C4-2B (cell line): ENCODE results near the gene GOLPH3.

ENCODE experiments used
- H3K27ac ChIP-seq: fragments of 450-650 bp; 2 replicates; pipeline ENCODE4 v1.5.1; 2017
- CTCF ChIP-seq: fragments of 450-650 bp; conservative IDR thresholded peaks from 2 replicates; pipeline ENCODE4 v1.5.1; 2017; ENCODE audit warnings: mild to moderate bottlenecking
- ZFX ChIP-seq: fragments of 450-650 bp; IDR thresholded peaks from 2 replicates; pipeline ENCODE4 v1.6.1; 2017

The GOLPH3 gene

GRCh38 chr5:32165597-32165996 lies 8.5 kb downstream of the GOLPH3 start:
- no peak for TF ChIP-seq ZFX
- no peak for TF ChIP-seq CTCF
- no peak overlapping the region for H3K27ac ChIP-seq

GRCh38 chr5:32163785-32164184 lies 10.3 kb downstream of the GOLPH3 start:
- no peak overlapping the region for H3K27ac ChIP-seq
- TF ChIP-seq ZFX (no peak), CTCF (no peak)

- H3K27ac ChIP-seq = no peak overlapping the region
- TF ChIP-seq ZFX = no peak
- no peak for TF ChIP-seq CTCF
These were observed 11.1 kb downstream of the GOLPH3 start for GRCh38 chr5:32163053-32163452.

GRCh38 chr5:32160228-32160627 lies 13.9 kb downstream of the GOLPH3 start:
- no peak overlapping the region for H3K27ac ChIP-seq
- no peak for TF ChIP-seq CTCF
- TF ChIP-seq ZFX = no peak

GRCh38 chr5:32159328-32160072 lies 14.6 kb downstream of the GOLPH3 start:
- no peak for TF ChIP-seq ZFX
- no peak for TF ChIP-seq CTCF
- no peak overlapping the region for H3K27ac ChIP-seq

- H3K27ac ChIP-seq = no peak overlapping the region
- TF ChIP-seq CTCF = no peak
- no peak for TF ChIP-seq ZFX
These were observed 15.5 kb downstream of the GOLPH3 start for GRCh38 chr5:32158679-32158975.

GRCh38 chr5:32157078-32157477 lies 17.0 kb downstream of the GOLPH3 start:
- TF ChIP-seq CTCF = no peak
- no peak for TF ChIP-seq ZFX
- no peak overlapping the region for H3K27ac ChIP-seq
